Retinal pigment epithelial cell (primary cell): ENCODE measurements around the gene GMPPB.

Source experiments
- DNase-seq: peaks from one replicate; pipeline ENCODE4 v3.0.0-alpha.2; 2010; ENCODE audit warnings: low read depth
- H3K4me3 ChIP-seq: 2 replicates; pipeline ENCODE4 v1.5.1; 2011; ENCODE audit warnings: mild to moderate bottlenecking, low read length, control low read depth, moderate library complexity
- TF ChIP-seq, protein P1 (sequence below): conservative IDR thresholded peaks from 2 replicates; pipeline ENCODE4 v1.5.1; 2011; ENCODE audit warnings: low read depth, low read length, control low read depth, inconsistent platforms

Gene GMPPB

DNA sequence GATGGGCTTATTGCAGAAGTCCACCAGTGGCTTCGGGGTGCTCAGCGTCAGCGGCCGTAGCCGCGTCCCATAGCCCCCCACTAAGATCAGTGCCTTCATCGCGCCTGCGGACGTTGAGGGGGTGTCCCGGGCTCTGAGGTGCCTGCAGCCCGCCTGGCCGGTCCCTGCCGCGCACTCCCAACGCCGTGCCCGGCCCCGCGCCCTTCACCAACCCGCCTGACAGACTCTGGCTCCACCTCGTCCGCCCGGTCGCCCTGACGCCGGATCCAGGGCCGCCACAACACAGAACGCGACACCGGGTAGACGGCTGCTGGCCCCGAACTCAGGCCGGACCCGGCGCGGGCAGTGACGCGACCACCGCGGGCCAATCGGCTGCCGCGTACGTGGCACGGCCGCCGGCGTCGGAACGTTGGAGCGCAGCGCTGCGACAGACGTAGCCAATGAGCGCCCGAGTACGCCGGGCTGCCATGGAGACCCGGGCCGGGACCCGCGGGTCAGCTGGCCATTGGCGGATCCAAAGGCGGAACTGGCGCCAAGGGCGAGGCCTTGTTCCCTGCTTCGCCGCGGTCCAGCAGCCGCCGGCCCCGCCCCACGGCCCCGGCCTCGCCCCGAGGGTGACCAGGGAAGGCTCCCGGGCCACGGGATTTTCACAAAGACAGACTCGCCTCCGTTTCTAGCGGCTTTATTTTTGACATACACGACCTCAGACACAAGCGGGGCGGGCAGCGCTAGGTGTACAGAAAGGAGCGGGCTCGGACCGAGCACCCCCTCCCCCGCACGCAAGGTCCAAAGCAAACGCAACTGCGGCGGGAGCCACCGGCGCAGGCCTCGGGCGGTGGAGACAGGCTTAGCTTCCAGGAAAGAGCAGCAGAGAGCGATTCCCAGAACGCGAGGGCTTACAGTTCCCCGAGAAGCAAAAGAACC is at the start of gene GMPPB:
TSS of gene GMPPB (minus strand) at position 324 of the 924 bp plus-strand sequence. CDS start at position 99, 225 bp downstream.
- TF ChIP-seq, protein P1, sequence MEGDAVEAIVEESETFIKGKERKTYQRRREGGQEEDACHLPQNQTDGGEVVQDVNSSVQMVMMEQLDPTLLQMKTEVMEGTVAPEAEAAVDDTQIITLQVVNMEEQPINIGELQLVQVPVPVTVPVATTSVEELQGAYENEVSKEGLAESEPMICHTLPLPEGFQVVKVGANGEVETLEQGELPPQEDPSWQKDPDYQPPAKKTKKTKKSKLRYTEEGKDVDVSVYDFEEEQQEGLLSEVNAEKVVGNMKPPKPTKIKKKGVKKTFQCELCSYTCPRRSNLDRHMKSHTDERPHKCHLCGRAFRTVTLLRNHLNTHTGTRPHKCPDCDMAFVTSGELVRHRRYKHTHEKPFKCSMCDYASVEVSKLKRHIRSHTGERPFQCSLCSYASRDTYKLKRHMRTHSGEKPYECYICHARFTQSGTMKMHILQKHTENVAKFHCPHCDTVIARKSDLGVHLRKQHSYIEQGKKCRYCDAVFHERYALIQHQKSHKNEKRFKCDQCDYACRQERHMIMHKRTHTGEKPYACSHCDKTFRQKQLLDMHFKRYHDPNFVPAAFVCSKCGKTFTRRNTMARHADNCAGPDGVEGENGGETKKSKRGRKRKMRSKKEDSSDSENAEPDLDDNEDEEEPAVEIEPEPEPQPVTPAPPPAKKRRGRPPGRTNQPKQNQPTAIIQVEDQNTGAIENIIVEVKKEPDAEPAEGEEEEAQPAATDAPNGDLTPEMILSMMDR, result no peak
- peak within 1 kb of the TSS; percentile 98 for H3K4me3 ChIP-seq
- DNase-seq, result peak; percentile 88

DNA sequence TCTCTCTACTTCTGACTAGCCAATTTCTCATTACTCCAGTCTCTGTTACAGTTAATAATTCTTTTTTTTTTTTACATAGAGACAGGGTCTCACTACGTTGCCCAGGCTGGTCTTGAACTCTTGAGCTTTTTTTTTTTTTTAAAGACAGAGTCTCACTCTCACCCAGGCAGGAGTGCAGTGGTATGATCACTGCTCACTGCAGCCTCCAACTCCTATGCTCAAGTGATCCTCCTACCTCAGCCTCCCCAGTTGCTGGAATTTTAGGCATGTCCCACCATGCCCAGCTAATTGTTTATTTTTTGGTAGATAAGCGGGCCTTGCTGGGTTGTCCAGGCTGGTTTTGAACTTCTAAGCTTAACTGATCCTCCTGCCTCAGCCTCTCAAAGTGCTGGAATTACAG is 49.0 kb upstream of the GMPPB start:
- H3K4me3 ChIP-seq, result no peak overlapping the region
- DNase-seq, result no peak
- TF ChIP-seq, protein P1, result no peak

DNA sequence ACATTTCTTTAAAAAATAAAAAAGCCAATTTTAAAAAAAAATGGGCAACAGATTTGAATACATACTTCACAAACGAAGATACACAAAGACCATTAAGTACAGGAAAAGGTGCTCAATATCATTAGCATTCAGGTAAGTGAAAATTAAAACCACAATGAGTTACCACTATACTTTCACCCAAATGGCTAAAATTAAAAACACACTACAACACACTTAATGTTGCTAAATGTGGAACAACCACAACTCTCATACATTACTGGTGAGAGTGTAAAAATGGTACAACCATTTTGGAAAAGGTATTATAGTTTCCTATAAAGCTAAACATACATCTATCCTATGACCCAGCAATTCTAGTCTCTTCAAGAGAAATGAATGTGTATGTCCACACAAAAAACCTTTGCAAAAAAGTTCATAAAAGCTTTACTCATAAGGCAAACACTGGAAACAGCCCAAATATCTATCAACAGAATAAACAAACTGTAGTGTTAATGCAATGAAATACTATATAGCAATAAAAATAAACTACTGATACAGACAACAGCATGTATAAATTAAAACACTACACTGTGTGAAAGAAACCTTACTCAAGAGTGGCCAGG is 47.7 kb upstream of the GMPPB start:
- TF ChIP-seq, protein P1, result no peak
- no peak overlapping the region for H3K4me3 ChIP-seq
- no peak for DNase-seq

DNA sequence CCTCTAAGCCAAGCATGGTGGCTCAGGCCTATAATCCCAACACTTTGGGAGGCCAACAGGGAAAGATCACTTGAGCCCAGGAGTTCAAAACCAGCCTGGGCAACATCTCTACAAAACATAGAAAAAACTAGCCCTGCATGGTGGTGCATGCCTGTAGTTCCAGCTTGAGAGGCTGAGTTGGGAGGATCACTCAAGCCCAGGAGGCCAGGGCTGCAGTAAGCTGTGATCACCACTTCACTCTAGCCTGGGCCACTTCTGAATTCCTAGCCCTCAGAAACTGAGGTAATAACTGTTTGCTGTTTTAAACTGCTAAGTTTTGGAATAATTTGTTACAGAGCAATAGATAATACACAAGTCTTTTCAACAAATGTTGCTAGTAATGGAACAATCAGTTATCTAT is 46.2 kb upstream of the GMPPB start:
- TF ChIP-seq, protein P1, result no peak

DNA sequence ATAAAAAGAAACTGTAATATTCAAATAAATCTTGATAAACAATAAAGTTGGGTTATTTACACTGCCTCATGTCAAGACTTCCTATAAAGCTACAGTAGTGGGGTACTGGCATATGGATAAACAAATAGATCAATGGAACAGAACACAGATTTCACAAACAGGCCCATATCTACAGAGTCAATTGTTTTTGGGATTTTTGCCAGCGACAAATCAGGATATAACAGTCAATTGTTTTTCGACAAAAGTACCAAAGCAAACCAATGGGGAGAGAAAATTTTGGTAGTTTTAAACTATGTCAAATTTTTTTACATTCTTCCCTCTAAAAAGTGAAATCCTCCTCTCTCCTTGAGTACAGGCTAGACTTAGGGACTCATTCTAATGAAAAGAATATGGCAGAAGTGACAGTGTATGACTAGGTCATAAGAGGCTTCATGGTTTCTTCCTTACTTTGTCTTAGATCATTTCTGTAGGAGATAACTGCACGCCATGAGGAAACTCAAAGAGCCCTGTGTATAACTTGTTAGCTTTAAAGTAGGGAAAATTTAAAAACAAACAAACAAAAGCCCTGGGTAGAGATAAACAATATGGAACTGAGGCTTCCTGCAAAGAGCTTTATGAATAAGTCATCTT is 45.6 kb upstream of the GMPPB start:
- no peak overlapping the region for H3K4me3 ChIP-seq
- TF ChIP-seq, protein P1, result no peak
- DNase-seq, result no peak

More for the DNA sequence above, 46.2 kb upstream of the GMPPB start:
- no peak overlapping the region for H3K4me3 ChIP-seq
- DNase-seq, result no peak

DNA sequence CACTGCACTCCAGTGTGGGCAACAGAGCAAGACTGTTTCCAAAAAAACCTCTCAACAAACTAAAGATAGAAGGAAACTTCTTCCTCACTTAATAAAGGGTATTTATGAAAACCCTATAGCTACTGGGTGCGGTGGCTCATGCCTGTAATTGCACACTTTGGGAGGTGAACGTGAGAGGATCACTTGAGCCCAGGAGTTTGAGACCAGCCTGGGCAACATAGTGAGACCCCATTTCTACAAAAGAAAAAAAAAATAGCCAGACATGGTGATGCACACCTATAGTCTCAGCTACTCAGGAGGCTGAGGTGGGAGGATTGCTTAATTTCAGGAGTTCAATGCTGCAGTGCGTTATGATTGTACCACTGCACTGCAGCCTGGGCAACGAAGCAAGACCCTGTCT is 40.2 kb upstream of the GMPPB start:
- TF ChIP-seq, protein P1, result no peak
- H3K4me3 ChIP-seq, result no peak overlapping the region
- no peak for DNase-seq
